Neural progenitor cell (in vitro differentiated cells): ENCODE results near the gene TNXB. TPM values are rescaled to one million over a fixed set of nuclear protein-coding genes. Genes with fewer than 3 reads are reported as not detected.
"Not testable (repeated sequence)": the region's sequence is repeated elsewhere in the genome, so short reads cannot be mapped to it uniquely, and the experiment has no call there.

Experiments
- DNase-seq: peaks from one replicate; pipeline ENCODE4 v3.0.0-alpha.2; 2016; ENCODE audit warnings: low spot score
- H2AFZ ChIP-seq: fragments of 200-600 bp; sonication (generic); replicated peaks from 2 replicates; pipeline ENCODE4 v1.6.1; 2016; ENCODE audit warnings: antibody characterized with exemption
- H3F3A ChIP-seq: fragments of 200-600 bp; sonication (generic); 2 replicates; pipeline ENCODE4 v1.6.1; 2016; ENCODE audit warnings: antibody characterized with exemption, low read depth
- H3K27ac ChIP-seq: fragments of 200-600 bp; sonication (generic); 2 replicates; pipeline ENCODE4 v1.5.1; 2016; ENCODE audit warnings: mild to moderate bottlenecking
- H3K27me3 ChIP-seq: fragments of 200-600 bp; sonication (generic); 2 replicates; pipeline ENCODE4 v1.6.1; 2016; ENCODE audit warnings: mild to moderate bottlenecking, moderate library complexity
- H3K36me3 ChIP-seq: fragments of 200-600 bp; sonication (generic); 2 replicates; pipeline ENCODE4 v1.5.1; 2016
- H3K4me1 ChIP-seq: fragments of 200-600 bp; sonication (generic); 2 replicates; pipeline ENCODE4 v1.6.1; 2016; ENCODE audit warnings: mixed run types
- H3K4me2 ChIP-seq: fragments of 200-600 bp; sonication (generic); 2 replicates; pipeline ENCODE4 v1.6.1; 2016
- H3K4me3 ChIP-seq: fragments of 200-600 bp; sonication (generic); 2 replicates; pipeline ENCODE4 v1.5.1; 2016
- H3K79me2 ChIP-seq: fragments of 200-600 bp; sonication (generic); 2 replicates; pipeline ENCODE4 v1.6.1; 2016; ENCODE audit warnings: low read depth
- H3K9ac ChIP-seq: fragments of 200-600 bp; sonication (generic); 2 replicates; pipeline ENCODE4 v1.6.1; 2016
- H3K9me3 ChIP-seq: fragments of 200-600 bp; sonication (generic); 2 replicates; pipeline ENCODE4 v1.5.1; 2016; ENCODE audit warnings: low read depth
- H4K20me1 ChIP-seq: fragments of 200-600 bp; sonication (generic); 2 replicates; pipeline ENCODE4 v1.6.1; 2016; ENCODE audit warnings: low read depth
- H3K27ac Mint-ChIP-seq: 3 replicates; pipeline ENCODE4 v1.8.0; 2021; ENCODE audit warnings: mixed read lengths
- H3K27me3 Mint-ChIP-seq: 2 replicates; pipeline ENCODE4 v1.8.0; 2022; ENCODE audit warnings: low read depth, mild to moderate bottlenecking, inconsistent platforms, moderate library complexity, mixed read lengths; ENCODE audit not compliant: insufficient read depth
- H3K36me3 Mint-ChIP-seq: 3 replicates; pipeline ENCODE4 v1.8.0; 2021; ENCODE audit warnings: mixed read lengths
- H3K4me1 Mint-ChIP-seq: 3 replicates; pipeline ENCODE4 v1.8.0; 2021; ENCODE audit warnings: mixed read lengths
- H3K4me3 Mint-ChIP-seq: 3 replicates; pipeline ENCODE4 v1.8.0; 2021; ENCODE audit warnings: mild to moderate bottlenecking, moderate library complexity, mixed read lengths
- H3K9me3 Mint-ChIP-seq: 3 replicates; pipeline ENCODE4 v1.8.0; 2020; ENCODE audit warnings: mixed read lengths
- total RNA-seq: library from RNA; depleted of rRNA; stranded (reverse); fragments of >200 nt; gene quantifications from 2 replicates; pipeline ENCODE4 v1.2.3, GENCODE V29; 2015; ENCODE audit warnings: low replicate concordance

TNXB gene
- total RNA-seq, 1 donor from 2014 or later, result 0.71 TPM

GRCh38 chr6:32041050-32041321, 68.2 kb downstream of the TNXB start:
- H3K79me2 ChIP-seq, H3K9me3 Mint-ChIP-seq, H3K4me3 Mint-ChIP-seq, H3K4me1 Mint-ChIP-seq, H3K9me3 ChIP-seq, H3K4me2 ChIP-seq, H3K27ac ChIP-seq, H3K4me3 ChIP-seq, H3K9ac ChIP-seq, DNase-seq, H3K36me3 ChIP-seq, H3K27ac Mint-ChIP-seq, H3K27me3 Mint-ChIP-seq, H3F3A ChIP-seq, H4K20me1 ChIP-seq, H3K27me3 ChIP-seq, H3K36me3 Mint-ChIP-seq, H3K4me1 ChIP-seq, H2AFZ ChIP-seq: not testable (repeated sequence)

GRCh38 chr6:32040299-32041049, 68.7 kb downstream of the TNXB start:
- H3K27me3 Mint-ChIP-seq, H3K4me1 ChIP-seq, H3K4me2 ChIP-seq, H3K9me3 ChIP-seq, H3K27ac Mint-ChIP-seq, H3K9ac ChIP-seq, H3K9me3 Mint-ChIP-seq, H3K36me3 Mint-ChIP-seq, H4K20me1 ChIP-seq, H3F3A ChIP-seq, DNase-seq, H3K27ac ChIP-seq, H3K36me3 ChIP-seq, H3K27me3 ChIP-seq, H3K4me3 ChIP-seq, H3K4me1 Mint-ChIP-seq, H3K79me2 ChIP-seq, H3K4me3 Mint-ChIP-seq, H2AFZ ChIP-seq: not testable (repeated sequence)

- H3F3A ChIP-seq, H3K9me3 Mint-ChIP-seq, H3K4me3 ChIP-seq, H3K27ac ChIP-seq, H3K36me3 ChIP-seq, DNase-seq, H3K79me2 ChIP-seq, H3K36me3 Mint-ChIP-seq, H3K4me2 ChIP-seq, H3K27ac Mint-ChIP-seq, H4K20me1 ChIP-seq, H3K4me3 Mint-ChIP-seq, H2AFZ ChIP-seq, H3K27me3 ChIP-seq, H3K9me3 ChIP-seq, H3K4me1 Mint-ChIP-seq, H3K9ac ChIP-seq, H3K4me1 ChIP-seq, H3K27me3 Mint-ChIP-seq: not testable (repeated sequence)
Observed at GRCh38 chr6:32039321-32040274, 69.5 kb downstream of the TNXB start.

- not testable (repeated sequence) for H3K9ac ChIP-seq, H3K27me3 ChIP-seq, H3K27me3 Mint-ChIP-seq, DNase-seq, H3K36me3 ChIP-seq, H3K4me2 ChIP-seq, H3K9me3 ChIP-seq, H4K20me1 ChIP-seq, H3K36me3 Mint-ChIP-seq, H3K4me3 Mint-ChIP-seq, H3F3A ChIP-seq, H3K9me3 Mint-ChIP-seq, H3K27ac Mint-ChIP-seq, H2AFZ ChIP-seq, H3K4me3 ChIP-seq, H3K4me1 Mint-ChIP-seq, H3K4me1 ChIP-seq, H3K79me2 ChIP-seq, H3K27ac ChIP-seq
Observed at GRCh38 chr6:32038878-32039277, 70.3 kb downstream of the TNXB start.

- not testable (repeated sequence) for DNase-seq, H3K36me3 Mint-ChIP-seq, H3K27ac ChIP-seq
Observed at GRCh38 chr6:32037598-32038524, 71.3 kb downstream of the TNXB start, which contains the start of gene CYP21A2. TSS of gene CYP21A2 (plus strand) at chr6:32038415. CDS start at chr6:32038423, 8 bp downstream.

GRCh38 chr6:32037136-32037535, 72.0 kb downstream of the TNXB start:
- not testable (repeated sequence) for H3K79me2 ChIP-seq, H3K4me1 ChIP-seq, H3K9me3 ChIP-seq, H4K20me1 ChIP-seq, H3K4me2 ChIP-seq, H3K36me3 ChIP-seq, H3F3A ChIP-seq, DNase-seq, H3K4me3 Mint-ChIP-seq, H3K9ac ChIP-seq, H3K4me1 Mint-ChIP-seq, H3K4me3 ChIP-seq, H3K36me3 Mint-ChIP-seq, H3K27me3 ChIP-seq, H3K9me3 Mint-ChIP-seq, H3K27ac ChIP-seq, H3K27ac Mint-ChIP-seq, H3K27me3 Mint-ChIP-seq, H2AFZ ChIP-seq

More at GRCh38 chr6:32037598-32038524, 71.3 kb downstream of the TNXB start, which contains the start of gene CYP21A2:
- not testable (repeated sequence) for H3K27me3 ChIP-seq, H3K9me3 Mint-ChIP-seq, H3K36me3 ChIP-seq, H3K4me3 ChIP-seq, H3K4me1 ChIP-seq, H3F3A ChIP-seq, H3K4me3 Mint-ChIP-seq, H4K20me1 ChIP-seq, H3K79me2 ChIP-seq, H3K4me2 ChIP-seq, H3K9me3 ChIP-seq, H2AFZ ChIP-seq, H3K9ac ChIP-seq, H3K4me1 Mint-ChIP-seq, H3K27me3 Mint-ChIP-seq, H3K27ac Mint-ChIP-seq

- not testable (repeated sequence) for H3K36me3 Mint-ChIP-seq, H3K79me2 ChIP-seq, H3F3A ChIP-seq, H3K9ac ChIP-seq, H3K9me3 ChIP-seq, H3K36me3 ChIP-seq, DNase-seq, H4K20me1 ChIP-seq, H3K27me3 ChIP-seq, H3K27ac ChIP-seq, H3K4me1 Mint-ChIP-seq, H3K4me1 ChIP-seq, H3K4me3 Mint-ChIP-seq, H3K27me3 Mint-ChIP-seq, H3K4me3 ChIP-seq, H3K27ac Mint-ChIP-seq, H3K9me3 Mint-ChIP-seq, H3K4me2 ChIP-seq, H2AFZ ChIP-seq
Observed at GRCh38 chr6:32035283-32036013, 73.7 kb downstream of the TNXB start.
